Measurements from ENCODE around the gene WNT6. TPM values are rescaled to one million over a fixed set of nuclear protein-coding genes. Genes with fewer than 3 reads are reported as not detected.

The WNT6 gene
- total RNA-seq, 1 experiment from 2014 or later, result not detected

DNA sequence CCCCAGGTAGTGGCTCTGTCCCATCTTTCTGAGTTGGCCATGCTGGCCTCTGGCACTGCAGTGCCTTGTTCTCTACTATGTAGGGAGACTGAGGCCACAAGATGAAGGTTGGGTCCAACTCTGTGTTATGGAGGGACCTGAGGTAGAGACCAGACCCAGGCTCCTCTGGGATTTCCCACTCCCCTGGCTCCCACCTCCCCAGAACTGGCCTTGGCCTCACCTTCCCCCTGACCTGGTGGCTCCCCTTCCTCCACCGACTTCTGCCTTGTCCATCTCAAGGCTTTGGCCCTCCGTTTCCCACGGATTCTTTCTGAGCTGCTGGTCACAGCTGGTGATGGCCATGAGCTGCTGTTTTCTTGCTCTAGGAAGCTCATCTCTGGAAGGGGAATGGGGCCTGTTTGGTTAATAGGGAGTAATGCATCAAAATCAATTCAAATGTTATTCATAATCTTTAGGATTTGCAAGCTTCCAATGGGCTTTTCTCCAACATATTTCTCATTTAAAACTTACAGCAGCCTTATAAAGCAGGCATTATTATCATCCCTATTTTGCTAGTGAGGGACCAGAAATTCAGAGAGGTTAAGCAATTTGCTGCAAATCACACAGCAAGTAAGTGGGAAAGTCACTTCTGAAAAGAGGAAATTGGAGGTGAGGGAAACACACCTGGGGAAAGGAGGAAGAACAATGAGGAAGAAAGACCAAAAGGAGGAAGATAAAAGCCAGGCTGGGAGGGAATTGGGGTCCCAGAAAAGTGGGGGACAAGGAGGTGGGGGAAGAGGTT, 28.9 kb upstream of the WNT6 start:
- ChIA-PET POLR2A (no interaction called here), CTCF (interaction anchor here (0.6 to 1.2 kb wide), 4 partner anchors 17 to 385 kb away, joined by 3 read pairs; no protein-coding TSS in a partner anchor)
- TF ChIP-seq, protein P1, sequence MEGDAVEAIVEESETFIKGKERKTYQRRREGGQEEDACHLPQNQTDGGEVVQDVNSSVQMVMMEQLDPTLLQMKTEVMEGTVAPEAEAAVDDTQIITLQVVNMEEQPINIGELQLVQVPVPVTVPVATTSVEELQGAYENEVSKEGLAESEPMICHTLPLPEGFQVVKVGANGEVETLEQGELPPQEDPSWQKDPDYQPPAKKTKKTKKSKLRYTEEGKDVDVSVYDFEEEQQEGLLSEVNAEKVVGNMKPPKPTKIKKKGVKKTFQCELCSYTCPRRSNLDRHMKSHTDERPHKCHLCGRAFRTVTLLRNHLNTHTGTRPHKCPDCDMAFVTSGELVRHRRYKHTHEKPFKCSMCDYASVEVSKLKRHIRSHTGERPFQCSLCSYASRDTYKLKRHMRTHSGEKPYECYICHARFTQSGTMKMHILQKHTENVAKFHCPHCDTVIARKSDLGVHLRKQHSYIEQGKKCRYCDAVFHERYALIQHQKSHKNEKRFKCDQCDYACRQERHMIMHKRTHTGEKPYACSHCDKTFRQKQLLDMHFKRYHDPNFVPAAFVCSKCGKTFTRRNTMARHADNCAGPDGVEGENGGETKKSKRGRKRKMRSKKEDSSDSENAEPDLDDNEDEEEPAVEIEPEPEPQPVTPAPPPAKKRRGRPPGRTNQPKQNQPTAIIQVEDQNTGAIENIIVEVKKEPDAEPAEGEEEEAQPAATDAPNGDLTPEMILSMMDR (IDR thresholded peaks at IDR 0.05; ENCODE audit: unreplicated experiment), result no peak
- no TSS peak for BruUV-seq (replicated peaks)
- Mint-ChIP-seq H3K27ac (ENCODE audit: low read depth, unreplicated experiment) (no peak overlapping the region), H3K4me3 (ENCODE audit: unreplicated experiment) (no peak overlapping the region), H3K4me1 (ENCODE audit: insufficient read depth, unreplicated experiment) (peaks cover 15% of the 10 kb centered on the region), H3K9me3 (ENCODE audit: unreplicated experiment) (no peaks in the 10 kb centered on the region), H3K36me3 (ENCODE audit: insufficient read depth, unreplicated experiment) (no peaks in the 10 kb centered on the region), H3K27me3 (ENCODE audit: insufficient read depth, unreplicated experiment) (peaks cover 19% of the 10 kb centered on the region)
- no peak for DNase-seq (ENCODE audit: unreplicated experiment)
- intact Hi-C loops (cut with micrococcal nuclease), result no loop called here

DNA sequence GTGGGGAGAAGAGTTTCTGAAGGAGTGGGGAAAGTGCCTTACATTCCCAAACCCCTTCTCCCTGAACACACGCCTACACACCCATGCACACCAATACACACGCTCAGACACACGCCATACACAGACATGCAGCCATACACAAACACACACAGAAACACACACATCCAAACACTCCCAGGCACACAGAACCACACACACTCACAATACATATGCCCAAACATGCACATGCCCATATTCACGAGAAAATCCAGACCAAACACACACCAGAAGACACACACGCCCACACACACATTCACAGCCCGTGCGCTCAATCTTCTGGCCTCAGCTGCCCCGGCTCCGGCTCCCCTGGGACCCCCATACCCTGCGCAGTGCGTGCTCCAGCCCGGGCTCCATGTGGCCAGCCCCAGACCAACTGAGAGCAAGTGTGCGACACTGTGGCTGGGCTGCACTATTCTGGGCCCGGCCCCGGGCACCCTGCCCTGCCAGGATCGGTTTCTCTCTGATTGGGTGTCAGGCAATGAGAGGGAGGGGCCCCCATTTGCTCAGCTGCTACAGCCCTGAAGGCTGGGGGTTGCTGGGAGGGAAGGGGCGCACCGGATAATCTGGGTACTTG, 28.1 kb upstream of the WNT6 start, which contains the start of gene PRKAG3:
Gene PRKAG3 (minus strand): TSS at position 426 of the 613 bp plus-strand sequence.
- BruUV-seq (replicated peaks), result no TSS peak
- H3K36me3 Mint-ChIP-seq (ENCODE audit: insufficient read depth, unreplicated experiment), result no peaks in the 10 kb centered on the region
- DNase-seq (ENCODE audit: unreplicated experiment), result no peak
- CTCF ChIA-PET, result interaction anchor here (2.1 kb wide), 1 partner anchor 16 kb away, joined by 9 read pairs; no protein-coding TSS in a partner anchor
- no peak within 1 kb of the TSS for H3K4me3 Mint-ChIP-seq (ENCODE audit: unreplicated experiment)
- TF ChIP-seq, protein P1 (IDR thresholded peaks at IDR 0.05; ENCODE audit: unreplicated experiment), result no peak
- H3K9me3 Mint-ChIP-seq (ENCODE audit: unreplicated experiment), result no peaks in the 10 kb centered on the region
- peaks cover 15% of the 10 kb centered on the region for H3K4me1 Mint-ChIP-seq (ENCODE audit: insufficient read depth, unreplicated experiment)
- H3K27ac Mint-ChIP-seq (ENCODE audit: low read depth, unreplicated experiment), result no peak within 1 kb of the TSS
- POLR2A ChIA-PET, result interaction anchor here (1.1 kb wide), 1 partner anchor 25 kb away, joined by 3 read pairs; no protein-coding TSS in a partner anchor
- peaks cover 19% of the 10 kb centered on the region for H3K27me3 Mint-ChIP-seq (ENCODE audit: insufficient read depth, unreplicated experiment)
- intact Hi-C loops (cut with micrococcal nuclease), result no loop called here

DNA sequence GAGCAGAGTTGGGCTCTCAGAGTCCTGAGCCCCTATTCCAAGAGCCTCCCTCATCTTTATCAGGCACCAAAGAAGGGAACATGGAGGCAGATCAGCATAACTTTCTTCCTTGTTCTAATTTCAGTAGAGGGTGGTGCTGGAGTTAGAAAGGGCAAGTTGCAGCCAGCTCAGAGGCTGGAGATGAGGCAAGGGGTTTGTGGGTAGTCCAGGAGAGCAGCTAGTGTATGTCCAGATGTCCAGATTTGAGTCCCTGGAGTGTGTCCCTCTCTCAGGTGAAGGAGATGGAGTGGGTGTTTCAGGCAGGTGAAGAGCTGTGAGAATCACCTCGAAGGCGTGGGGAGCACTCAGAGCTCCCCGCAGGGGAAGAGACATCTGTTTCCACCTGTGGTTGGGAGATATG, 27.5 kb upstream of the WNT6 start:
- TF ChIP-seq, protein P1 (IDR thresholded peaks at IDR 0.05; ENCODE audit: unreplicated experiment), result no peak
- ChIA-PET CTCF (interaction anchor here (0.6 to 2.1 kb wide), 2 partner anchors 16 to 23 kb away, joined by 3 to 9 read pairs; no protein-coding TSS in a partner anchor), POLR2A (interaction anchor here (1.1 kb wide), 1 partner anchor 25 kb away, joined by 3 read pairs; no protein-coding TSS in a partner anchor)
- DNase-seq (ENCODE audit: unreplicated experiment), result no peak
- H3K27ac Mint-ChIP-seq (ENCODE audit: low read depth, unreplicated experiment), result no peak overlapping the region
- intact Hi-C loops (cut with micrococcal nuclease), result no loop called here
- peaks cover 15% of the 10 kb centered on the region for H3K4me1 Mint-ChIP-seq (ENCODE audit: insufficient read depth, unreplicated experiment)
- no peaks in the 10 kb centered on the region for H3K9me3 Mint-ChIP-seq (ENCODE audit: unreplicated experiment)
- H3K36me3 Mint-ChIP-seq (ENCODE audit: insufficient read depth, unreplicated experiment), result no peaks in the 10 kb centered on the region
- no peak overlapping the region for H3K4me3 Mint-ChIP-seq (ENCODE audit: unreplicated experiment)
- H3K27me3 Mint-ChIP-seq (ENCODE audit: insufficient read depth, unreplicated experiment), result peaks cover 13% of the 10 kb centered on the region
- BruUV-seq (replicated peaks), result no TSS peak

DNA sequence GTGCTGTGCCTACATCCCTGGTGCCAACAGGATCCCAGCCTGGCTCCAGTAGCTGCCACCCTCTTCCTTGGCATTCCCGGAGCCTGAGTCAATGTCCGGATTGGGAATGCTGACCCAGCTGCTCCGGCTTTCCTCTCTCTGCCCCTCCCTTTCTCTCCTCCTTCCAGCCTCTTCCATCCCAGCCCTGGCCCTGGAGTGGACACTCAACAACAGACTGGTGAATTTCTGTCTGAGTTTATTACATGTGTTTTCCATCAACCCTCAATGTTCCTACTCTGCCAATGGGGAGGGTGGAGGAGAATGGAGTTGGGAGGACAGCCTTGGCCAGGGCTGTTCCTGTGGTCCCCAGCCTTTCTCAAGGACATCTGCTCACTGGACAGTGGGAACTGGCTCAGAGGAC, 27.1 kb upstream of the WNT6 start:
- Mint-ChIP-seq H3K27me3 (ENCODE audit: insufficient read depth, unreplicated experiment) (peaks cover 8% of the 10 kb centered on the region), H3K9me3 (ENCODE audit: unreplicated experiment) (peaks cover 4% of the 10 kb centered on the region), H3K4me1 (ENCODE audit: insufficient read depth, unreplicated experiment) (peaks cover 15% of the 10 kb centered on the region), H3K27ac (ENCODE audit: low read depth, unreplicated experiment) (no peak overlapping the region), H3K4me3 (ENCODE audit: unreplicated experiment) (no peak overlapping the region), H3K36me3 (ENCODE audit: insufficient read depth, unreplicated experiment) (no peaks in the 10 kb centered on the region)
- peak; percentile 58 for DNase-seq (ENCODE audit: unreplicated experiment)
- TF ChIP-seq, protein P1 (IDR thresholded peaks at IDR 0.05; ENCODE audit: unreplicated experiment), result no peak
- CTCF ChIA-PET, result interaction anchor here (0.6 to 2.1 kb wide), 3 partner anchors 15 to 112 kb away, joined by 3 to 9 read pairs (median 4); no protein-coding TSS in a partner anchor
- POLR2A ChIA-PET, result interaction anchor here (1.1 kb wide), 1 partner anchor 26 kb away, joined by 3 read pairs; no protein-coding TSS in a partner anchor
- no TSS peak for BruUV-seq (replicated peaks)
- intact Hi-C loops (cut with micrococcal nuclease), result no loop called here
